ENCODE measurements around the gene C8G.

Gene C8G

DNA sequence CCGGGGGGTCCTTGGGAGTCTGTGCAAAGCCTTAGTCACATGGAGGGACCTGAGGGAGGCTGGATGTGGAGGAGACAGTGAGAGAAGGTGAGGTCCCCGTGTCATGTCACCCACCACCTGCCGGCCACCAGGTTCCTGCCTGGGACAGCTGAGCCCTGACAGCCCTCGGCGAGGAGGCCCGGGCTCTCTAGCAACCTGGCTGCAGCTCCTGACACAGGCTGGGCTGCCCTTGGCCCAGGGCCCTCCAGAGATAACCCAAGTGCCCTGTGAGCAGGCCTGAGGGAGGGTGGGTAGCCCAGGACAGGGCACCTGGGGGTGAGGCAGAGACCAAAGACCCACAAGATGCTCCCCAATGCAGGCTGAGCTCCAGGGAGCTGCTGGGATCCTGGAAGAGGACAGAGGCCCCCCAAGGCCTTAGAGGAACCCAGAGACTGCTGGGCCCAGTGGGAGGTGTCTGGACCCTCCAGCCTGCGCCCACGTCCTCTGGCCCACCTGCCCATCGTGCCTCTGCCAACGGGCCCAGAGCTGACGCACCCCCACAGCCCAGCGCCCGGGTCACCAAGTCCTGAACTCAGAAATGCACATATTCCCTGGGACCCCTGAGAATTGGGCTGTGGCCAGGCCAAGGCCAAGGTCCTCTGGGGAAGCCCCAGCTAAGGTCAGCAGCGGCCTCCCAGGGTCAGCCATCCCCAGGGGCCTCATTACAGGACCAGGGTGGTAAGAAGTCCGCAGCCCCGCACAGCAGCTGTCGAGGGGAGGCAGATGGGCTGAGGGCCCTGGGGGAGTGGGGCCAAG lies 23.5 kb downstream of the C8G start:
- H3K9me3 ChIP-seq (ENCODE audit: control insufficient read depth, low read length) = no peaks in the 10 kb centered on the region
- no peak for DNase-seq
- no peak overlapping the region for H3K4me3 ChIP-seq (ENCODE audit: insufficient read depth, low read depth, low read length, poor library complexity, severe bottlenecking)
- peaks cover 26% of the 10 kb centered on the region for H3K4me1 ChIP-seq (ENCODE audit: control insufficient read depth, insufficient read depth, low read length, poor library complexity, severe bottlenecking)
- no peaks in the 10 kb centered on the region for H3K36me3 ChIP-seq (ENCODE audit: control insufficient read depth, insufficient read depth, low read length)
- H3K27ac ChIP-seq (ENCODE audit: insufficient read depth, low read length, poor library complexity, severe bottlenecking) = no peak overlapping the region
- H3K27me3 ChIP-seq (replicated peaks; ENCODE audit: control insufficient read depth, insufficient read depth, low read length, poor library complexity, severe bottlenecking) = no peaks in the 10 kb centered on the region

DNA sequence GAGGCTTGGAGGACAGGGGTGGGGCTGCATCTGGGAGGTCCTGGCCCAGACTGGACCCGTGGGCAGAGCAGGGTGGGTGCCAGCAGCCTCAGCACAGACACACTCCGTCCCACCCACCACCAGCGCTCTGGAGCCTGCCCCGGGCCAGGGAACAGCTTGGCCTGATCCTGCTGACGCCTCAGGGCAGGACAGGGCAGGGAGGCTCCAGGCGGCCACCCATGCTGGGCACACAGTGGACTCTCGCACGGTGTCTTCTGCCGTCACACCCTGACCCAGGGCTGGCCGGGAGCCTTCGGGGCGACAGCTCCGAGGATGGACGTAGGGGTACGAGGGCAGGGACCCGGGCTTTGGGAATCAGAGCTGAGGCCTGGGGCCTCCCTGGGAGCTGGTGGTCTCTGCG lies 24.1 kb downstream of the C8G start:
- H3K27ac ChIP-seq (ENCODE audit: insufficient read depth, low read length, poor library complexity, severe bottlenecking) = no peak overlapping the region
- peaks cover 26% of the 10 kb centered on the region for H3K4me1 ChIP-seq (ENCODE audit: control insufficient read depth, insufficient read depth, low read length, poor library complexity, severe bottlenecking)
- no peaks in the 10 kb centered on the region for H3K9me3 ChIP-seq (ENCODE audit: control insufficient read depth, low read length)
- no peaks in the 10 kb centered on the region for H3K36me3 ChIP-seq (ENCODE audit: control insufficient read depth, insufficient read depth, low read length)
- H3K27me3 ChIP-seq (replicated peaks; ENCODE audit: control insufficient read depth, insufficient read depth, low read length, poor library complexity, severe bottlenecking) = no peaks in the 10 kb centered on the region
- DNase-seq = no peak
- H3K4me3 ChIP-seq (ENCODE audit: insufficient read depth, low read depth, low read length, poor library complexity, severe bottlenecking) = no peak overlapping the region

DNA sequence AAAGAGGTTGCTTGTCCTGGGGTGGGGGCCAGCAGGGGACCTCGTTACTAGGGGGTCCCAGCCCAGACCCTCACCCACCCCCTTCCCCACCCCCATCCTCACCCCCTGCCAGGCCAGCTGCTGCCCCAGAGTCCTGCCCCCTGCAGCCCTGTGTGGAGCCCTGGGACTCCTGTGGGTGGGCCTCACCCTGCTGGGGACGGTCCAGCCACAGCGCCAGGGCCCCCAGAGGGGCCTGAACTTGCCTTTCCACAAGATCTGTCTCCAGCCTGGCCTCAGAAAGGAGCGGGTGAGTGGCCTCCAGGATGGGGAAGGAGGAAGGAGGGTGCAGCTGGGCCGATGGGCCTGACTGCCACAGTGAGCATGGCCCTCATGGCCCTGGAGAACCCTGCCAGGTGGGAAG lies 24.7 kb downstream of the C8G start:
- H3K9me3 ChIP-seq (ENCODE audit: control insufficient read depth, low read length) = no peaks in the 10 kb centered on the region
- no peaks in the 10 kb centered on the region for H3K27me3 ChIP-seq (replicated peaks; ENCODE audit: control insufficient read depth, insufficient read depth, low read length, poor library complexity, severe bottlenecking)
- no peak overlapping the region for H3K27ac ChIP-seq (ENCODE audit: insufficient read depth, low read length, poor library complexity, severe bottlenecking)
- H3K4me3 ChIP-seq (ENCODE audit: insufficient read depth, low read depth, low read length, poor library complexity, severe bottlenecking) = no peak overlapping the region
- peaks cover 26% of the 10 kb centered on the region for H3K4me1 ChIP-seq (ENCODE audit: control insufficient read depth, insufficient read depth, low read length, poor library complexity, severe bottlenecking)
- DNase-seq = no peak
- H3K36me3 ChIP-seq (ENCODE audit: control insufficient read depth, insufficient read depth, low read length) = no peaks in the 10 kb centered on the region

DNA sequence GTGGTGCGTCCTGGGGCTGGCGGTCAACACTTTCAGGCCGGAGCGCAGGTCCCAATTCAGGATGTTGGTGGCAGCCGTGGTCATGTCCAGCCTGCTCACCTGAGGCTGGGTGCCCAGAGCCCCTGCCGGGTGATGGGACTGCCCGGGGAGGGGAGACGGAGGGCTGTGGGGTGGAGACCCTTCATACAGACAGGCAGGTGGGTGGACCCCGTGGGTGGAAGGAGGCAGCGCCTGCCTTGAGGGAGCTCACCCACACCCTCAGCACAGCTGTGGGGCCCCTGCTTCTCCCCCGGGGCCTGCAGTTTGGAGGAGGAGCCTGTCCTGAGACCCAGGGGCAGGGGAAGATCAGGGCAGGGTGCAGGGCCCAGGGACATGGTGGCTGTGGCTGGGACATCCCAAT lies 25.3 kb downstream of the C8G start:
- no peak for DNase-seq
- Histone ChIP-seq H3K27ac (ENCODE audit: insufficient read depth, low read length, poor library complexity, severe bottlenecking) (no peak overlapping the region), H3K4me1 (ENCODE audit: control insufficient read depth, insufficient read depth, low read length, poor library complexity, severe bottlenecking) (peaks cover 27% of the 10 kb centered on the region), H3K4me3 (ENCODE audit: insufficient read depth, low read depth, low read length, poor library complexity, severe bottlenecking) (no peak overlapping the region), H3K36me3 (ENCODE audit: control insufficient read depth, insufficient read depth, low read length) (no peaks in the 10 kb centered on the region), H3K27me3 (replicated peaks; ENCODE audit: control insufficient read depth, insufficient read depth, low read length, poor library complexity, severe bottlenecking) (no peaks in the 10 kb centered on the region), H3K9me3 (ENCODE audit: control insufficient read depth, low read length) (no peaks in the 10 kb centered on the region)

DNA sequence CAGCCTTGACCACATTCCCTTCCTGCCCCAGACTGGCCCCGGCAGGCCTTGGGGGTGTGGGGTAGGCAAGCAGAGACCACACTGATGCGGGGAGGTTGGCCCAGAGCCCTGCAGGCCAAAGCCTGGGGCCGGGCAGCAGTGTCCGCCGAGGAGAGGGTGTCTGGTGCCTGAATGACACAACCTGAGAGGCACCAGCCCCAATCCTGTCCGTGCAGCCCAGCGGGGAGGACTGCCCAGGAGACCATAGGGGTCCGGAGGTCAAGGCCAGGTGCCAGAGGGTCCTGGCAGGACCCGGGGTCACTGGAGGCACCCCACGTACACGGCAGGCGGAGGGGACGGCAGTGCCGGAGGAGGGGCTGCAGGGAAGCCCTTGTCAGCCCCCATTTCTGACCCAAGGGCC lies 26.7 kb downstream of the C8G start:
- no peak for DNase-seq
- Histone ChIP-seq H3K36me3 (ENCODE audit: control insufficient read depth, insufficient read depth, low read length) (no peaks in the 10 kb centered on the region), H3K4me3 (ENCODE audit: insufficient read depth, low read depth, low read length, poor library complexity, severe bottlenecking) (no peak overlapping the region), H3K9me3 (ENCODE audit: control insufficient read depth, low read length) (no peaks in the 10 kb centered on the region), H3K27me3 (replicated peaks; ENCODE audit: control insufficient read depth, insufficient read depth, low read length, poor library complexity, severe bottlenecking) (no peaks in the 10 kb centered on the region), H3K27ac (ENCODE audit: insufficient read depth, low read length, poor library complexity, severe bottlenecking) (no peak overlapping the region), H3K4me1 (ENCODE audit: control insufficient read depth, insufficient read depth, low read length, poor library complexity, severe bottlenecking) (peaks cover 31% of the 10 kb centered on the region)

DNA sequence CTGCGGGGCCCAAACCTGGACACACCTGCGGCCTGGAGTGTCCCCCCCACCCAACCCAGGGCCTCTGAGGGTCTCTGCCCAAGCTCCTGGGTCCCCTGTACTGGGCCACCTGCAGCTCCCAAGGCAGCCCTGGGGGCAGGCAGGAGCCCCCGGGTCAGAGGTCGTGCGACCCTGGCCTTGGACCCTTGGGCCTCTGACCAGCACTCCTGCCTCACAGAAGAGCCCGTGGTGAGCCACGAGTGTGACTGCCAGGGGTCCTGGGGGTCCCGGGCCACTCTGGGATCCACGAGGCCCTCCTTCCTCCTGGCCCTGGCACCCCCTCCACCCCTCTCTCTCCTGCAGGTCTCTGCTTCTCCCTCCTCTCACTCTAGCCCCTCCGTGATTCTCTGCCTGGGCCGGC lies 27.3 kb downstream of the C8G start:
- Histone ChIP-seq H3K27ac (ENCODE audit: insufficient read depth, low read length, poor library complexity, severe bottlenecking) (no peak overlapping the region), H3K9me3 (ENCODE audit: control insufficient read depth, low read length) (no peaks in the 10 kb centered on the region), H3K4me3 (ENCODE audit: insufficient read depth, low read depth, low read length, poor library complexity, severe bottlenecking) (no peak overlapping the region), H3K27me3 (replicated peaks; ENCODE audit: control insufficient read depth, insufficient read depth, low read length, poor library complexity, severe bottlenecking) (no peaks in the 10 kb centered on the region), H3K4me1 (ENCODE audit: control insufficient read depth, insufficient read depth, low read length, poor library complexity, severe bottlenecking) (peaks cover 34% of the 10 kb centered on the region), H3K36me3 (ENCODE audit: control insufficient read depth, insufficient read depth, low read length) (no peaks in the 10 kb centered on the region)
- no peak for DNase-seq

DNA sequence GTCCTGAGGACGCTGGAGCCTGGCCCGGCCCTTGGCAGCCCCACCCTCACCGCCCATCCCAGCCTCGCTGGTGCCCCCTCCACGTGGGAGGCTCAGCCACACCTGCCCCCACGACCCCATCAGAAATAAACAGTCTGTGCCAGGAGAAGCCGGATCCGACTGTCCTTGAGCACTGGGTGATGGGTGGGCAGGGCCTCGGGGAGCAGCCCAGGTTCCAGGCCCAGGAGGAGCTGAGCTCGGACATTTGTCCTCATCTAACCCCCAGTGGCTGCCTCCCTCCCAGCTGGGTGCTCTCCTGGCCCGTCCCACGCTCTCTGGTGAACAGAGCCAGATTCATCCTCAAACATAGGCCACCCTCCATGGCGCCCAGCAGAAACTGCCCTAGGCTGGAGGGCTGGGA lies 27.7 kb downstream of the C8G start:
- Histone ChIP-seq H3K4me1 (ENCODE audit: control insufficient read depth, insufficient read depth, low read length, poor library complexity, severe bottlenecking) (peaks cover 38% of the 10 kb centered on the region), H3K9me3 (ENCODE audit: control insufficient read depth, low read length) (no peaks in the 10 kb centered on the region), H3K27ac (ENCODE audit: insufficient read depth, low read length, poor library complexity, severe bottlenecking) (no peak overlapping the region), H3K36me3 (ENCODE audit: control insufficient read depth, insufficient read depth, low read length) (no peaks in the 10 kb centered on the region), H3K27me3 (replicated peaks; ENCODE audit: control insufficient read depth, insufficient read depth, low read length, poor library complexity, severe bottlenecking) (no peaks in the 10 kb centered on the region), H3K4me3 (ENCODE audit: insufficient read depth, low read depth, low read length, poor library complexity, severe bottlenecking) (no peak overlapping the region)
- DNase-seq = no peak

DNA sequence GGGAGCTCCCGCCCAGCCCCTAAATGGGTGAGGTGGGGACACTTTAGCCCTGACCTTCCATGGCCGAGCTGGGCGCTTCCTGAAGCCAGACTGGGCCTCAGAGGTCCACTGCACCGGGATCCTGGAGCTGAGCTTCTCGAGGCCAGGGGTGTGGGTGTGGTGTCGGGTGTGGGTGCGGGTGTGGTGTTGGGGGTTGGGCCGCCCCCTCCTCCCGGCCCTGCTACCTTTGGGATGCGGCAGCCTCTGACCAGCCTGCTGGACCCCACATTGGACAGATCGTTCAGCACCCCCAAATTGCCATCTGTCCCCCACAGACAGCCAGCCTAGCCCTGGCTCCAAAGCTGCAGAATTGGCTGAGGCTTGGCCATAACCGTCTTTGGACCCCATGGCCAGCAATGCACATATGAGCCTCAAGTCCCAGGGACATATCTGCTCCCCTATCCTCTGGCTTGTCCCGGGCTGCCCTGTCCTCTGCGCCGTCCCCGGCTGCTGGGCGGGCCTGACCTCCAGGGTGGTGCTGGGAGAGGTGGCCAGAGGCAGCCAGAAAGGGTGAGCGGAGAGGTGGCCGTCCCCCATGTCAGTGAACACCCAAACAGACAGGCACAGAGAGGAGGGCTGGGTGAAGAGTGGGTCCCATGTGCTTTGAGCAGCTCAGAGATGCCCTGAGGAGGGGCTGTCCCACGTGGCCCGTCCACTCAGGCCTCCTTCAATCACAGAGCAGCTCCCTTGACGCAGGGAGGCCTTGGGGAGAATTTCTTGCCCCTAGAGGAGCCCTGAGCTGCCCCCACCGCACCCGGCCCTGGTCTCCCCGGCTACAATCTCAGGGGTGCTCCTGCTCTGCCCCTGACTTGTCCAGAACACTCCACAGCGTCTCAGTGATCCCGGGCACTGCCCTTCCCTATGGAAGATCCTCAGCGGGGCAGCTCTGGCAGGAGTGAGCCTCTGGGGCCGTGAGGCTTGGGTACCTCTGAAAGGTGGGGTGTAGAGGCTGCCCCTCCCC lies 28.9 kb downstream of the C8G start:
- H3K4me1 ChIP-seq (ENCODE audit: control insufficient read depth, insufficient read depth, low read length, poor library complexity, severe bottlenecking) = peaks cover 39% of the 10 kb centered on the region
- H3K4me3 ChIP-seq (ENCODE audit: insufficient read depth, low read depth, low read length, poor library complexity, severe bottlenecking) = no peak overlapping the region
- H3K36me3 ChIP-seq (ENCODE audit: control insufficient read depth, insufficient read depth, low read length) = no peaks in the 10 kb centered on the region
- H3K9me3 ChIP-seq (ENCODE audit: control insufficient read depth, low read length) = no peaks in the 10 kb centered on the region
- H3K27ac ChIP-seq (ENCODE audit: insufficient read depth, low read length, poor library complexity, severe bottlenecking) = no peak overlapping the region
- no peaks in the 10 kb centered on the region for H3K27me3 ChIP-seq (replicated peaks; ENCODE audit: control insufficient read depth, insufficient read depth, low read length, poor library complexity, severe bottlenecking)
- DNase-seq = no peak

DNA sequence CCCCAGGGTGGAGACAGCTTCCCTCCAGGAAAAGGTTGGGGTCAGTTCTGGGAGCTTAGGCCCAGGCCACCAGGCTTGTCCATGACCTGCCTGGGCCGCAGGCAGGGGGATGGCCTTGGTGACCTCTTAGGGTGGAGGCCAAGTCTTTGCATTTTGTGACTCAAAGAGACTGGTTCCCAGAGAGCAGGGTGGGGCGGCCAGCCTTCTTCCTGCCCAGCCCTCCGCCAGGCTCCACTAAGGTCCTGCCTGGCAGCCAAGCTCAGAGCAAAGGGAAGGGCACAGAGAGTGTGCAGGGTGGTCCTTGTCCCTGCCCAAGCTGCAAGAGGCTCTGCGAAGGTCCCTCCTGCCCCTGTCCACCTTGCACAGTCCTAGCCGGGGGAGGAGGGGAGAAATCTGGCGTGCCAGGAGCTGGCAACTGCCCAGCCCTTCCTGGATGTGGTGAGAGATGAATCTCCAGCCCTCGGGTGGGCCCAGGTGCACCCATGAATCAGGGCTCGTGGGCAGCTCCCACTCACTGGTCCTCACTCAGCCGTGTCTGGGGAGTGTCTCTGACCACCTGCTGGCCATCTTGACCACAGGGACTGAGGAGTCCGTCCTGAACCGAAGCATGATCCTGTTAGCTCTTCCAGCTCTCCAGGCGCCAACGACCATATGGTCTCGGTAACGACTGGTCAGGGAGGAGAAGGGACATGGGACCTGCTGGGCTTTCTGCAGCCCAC lies 29.9 kb downstream of the C8G start:
- DNase-seq = no peak
- H3K4me3 ChIP-seq (ENCODE audit: insufficient read depth, low read depth, low read length, poor library complexity, severe bottlenecking) = peak overlapping the region; percentile 39
- H3K27me3 ChIP-seq (replicated peaks; ENCODE audit: control insufficient read depth, insufficient read depth, low read length, poor library complexity, severe bottlenecking) = no peaks in the 10 kb centered on the region
- H3K9me3 ChIP-seq (ENCODE audit: control insufficient read depth, low read length) = no peaks in the 10 kb centered on the region
- peak overlapping the region; percentile 37 for H3K27ac ChIP-seq (ENCODE audit: insufficient read depth, low read length, poor library complexity, severe bottlenecking)
- H3K36me3 ChIP-seq (ENCODE audit: control insufficient read depth, insufficient read depth, low read length) = no peaks in the 10 kb centered on the region
- peaks cover 39% of the 10 kb centered on the region for H3K4me1 ChIP-seq (ENCODE audit: control insufficient read depth, insufficient read depth, low read length, poor library complexity, severe bottlenecking)

All from effector memory CD4-positive, alpha-beta T cell (primary cell).